Measurements from ENCODE around the gene CCDC149. TPM values are rescaled to one million over a fixed set of nuclear protein-coding genes. Genes with fewer than 3 reads are reported as not detected.

CCDC149 gene
- total and polyA plus RNA-seq, 8 donors, result 18.8 to 26.1 (median 22.0) TPM

- intact Hi-C loops (cut with DNase I), result no loop called here
- ATAC-seq (no peak), DNase-seq (no peak)
- Histone ChIP-seq H3K27ac (no peak overlapping the region), H3K9me3 (no peaks in the 10 kb centered on the region), H3K4me1 (no peaks in the 10 kb centered on the region), H3K4me3 (no peak overlapping the region), H3K27me3 (no peaks in the 10 kb centered on the region), H3K36me3 (no peaks in the 10 kb centered on the region)
- no peak for TF ChIP-seq CTCF (IDR thresholded peaks at IDR 0.05)
These were observed 67.7 kb downstream of the CCDC149 start for GRCh38 chr4:24845132-24845531.

GRCh38 chr4:24843096-24843495 is 69.7 kb downstream of the CCDC149 start:
- H3K9me3 ChIP-seq, result no peaks in the 10 kb centered on the region
- no peaks in the 10 kb centered on the region for H3K4me1 ChIP-seq
- DNase-seq, result no peak
- no peaks in the 10 kb centered on the region for H3K27me3 ChIP-seq
- TF ChIP-seq CTCF (IDR thresholded peaks at IDR 0.05), result no peak
- H3K36me3 ChIP-seq, result no peaks in the 10 kb centered on the region
- ATAC-seq, result no peak
- intact Hi-C loops (cut with DNase I), result no loop called here
- H3K4me3 ChIP-seq, result no peak overlapping the region
- no peak overlapping the region for H3K27ac ChIP-seq

GRCh38 chr4:24842356-24842755 is 70.5 kb downstream of the CCDC149 start:
- peaks cover 0 to 6% of the 10 kb centered on the region in 2 donors for H3K36me3 ChIP-seq
- intact Hi-C loops (cut with DNase I), result no loop called here

GRCh38 chr4:24840826-24841543 is 71.9 kb downstream of the CCDC149 start:
- Histone ChIP-seq H3K36me3 (peaks cover 0 to 11% of the 10 kb centered on the region in 2 donors), H3K27ac (no peak overlapping the region), H3K27me3 (no peaks in the 10 kb centered on the region), H3K4me1 (no peaks in the 10 kb centered on the region), H3K4me3 (no peak overlapping the region), H3K9me3 (no peaks in the 10 kb centered on the region)
- ATAC-seq, result no peak
- no peak for TF ChIP-seq CTCF (IDR thresholded peaks at IDR 0.05)
- DNase-seq, result peak in 2 of 4 donors; percentile 40 to 49
- intact Hi-C loops (cut with DNase I), result no loop called here

More at GRCh38 chr4:24842356-24842755, 70.5 kb downstream of the CCDC149 start:
- DNase-seq, result no peak
- Histone ChIP-seq H3K9me3 (no peaks in the 10 kb centered on the region), H3K27ac (no peak overlapping the region), H3K27me3 (no peaks in the 10 kb centered on the region), H3K4me3 (no peak overlapping the region), H3K4me1 (no peaks in the 10 kb centered on the region)
- no peak for TF ChIP-seq CTCF (IDR thresholded peaks at IDR 0.05)
- ATAC-seq, result no peak

GRCh38 chr4:24840362-24840761 is 72.5 kb downstream of the CCDC149 start:
- ATAC-seq, result no peak

More at GRCh38 chr4:24840362-24840761, 72.5 kb downstream of the CCDC149 start:
- H3K4me3 ChIP-seq, result no peak overlapping the region
- peaks cover 0 to 11% of the 10 kb centered on the region in 2 donors for H3K36me3 ChIP-seq
- no peak for DNase-seq
- no peak for TF ChIP-seq CTCF (IDR thresholded peaks at IDR 0.05)
- no peaks in the 10 kb centered on the region for H3K27me3 ChIP-seq
- no peaks in the 10 kb centered on the region for H3K9me3 ChIP-seq
- H3K27ac ChIP-seq, result no peak overlapping the region
- H3K4me1 ChIP-seq, result no peaks in the 10 kb centered on the region
- intact Hi-C loops (cut with DNase I), result no loop called here

All from left lung (tissue), 10 donors.